K562 (cell line): Measurements from ENCODE around the gene VEGFB. TPM values are rescaled to one million over a fixed set of nuclear protein-coding genes. Genes with fewer than 3 reads are reported as not detected.
A peak's percentile ranks its signal among the peaks of the same experiment; 100 is the strongest.

Experiments
- ATF7 ChIP-seq: fragments of 450-650 bp; IDR thresholded peaks from 2 replicates; pipeline ENCODE4 v1.7.1; 2014; ENCODE audit warnings: mild to moderate bottlenecking, moderate library complexity
- COPS2 ChIP-seq: fragments of 450-650 bp; conservative IDR thresholded peaks from 2 replicates; pipeline ENCODE4 v1.6.1; 2016; ENCODE audit warnings: mild to moderate bottlenecking, moderate library complexity
- HNRNPLL ChIP-seq: fragments of 200-400 bp; formaldehyde crosslinking; IDR thresholded peaks from 2 replicates; pipeline ENCODE4 v1.6.1; 2017; ENCODE audit warnings: low read length, low read depth, mild to moderate bottlenecking; ENCODE audit not compliant: poor library complexity, severe bottlenecking
- MAFF ChIP-seq: IDR thresholded peaks from 2 replicates; pipeline ENCODE4 v1.6.1; 2012; ENCODE audit warnings: low read length, improper control_type of control experiment
- SMAD2 ChIP-seq: fragments of 150-350 bp; IDR thresholded peaks from 2 replicates; pipeline ENCODE4 v1.6.1; 2014; ENCODE audit warnings: low read depth, mild to moderate bottlenecking, low read length
- SPI1 ChIP-seq: IDR thresholded peaks from 2 replicates; pipeline ENCODE4 v1.6.1; 2011; ENCODE audit warnings: low read depth, low read length, control low read depth, borderline replicate concordance
- SRF ChIP-seq, 2 experiments: fragments of 250-450, 450-650 bp in 1 of 2; sonication (Bioruptor Pico) in 1 of 2; sonication (generic) in 1 of 2; formaldehyde crosslinking; IDR thresholded peaks; 2 replicates each; pipeline versions ENCODE4 v1.5.0 to v1.5.1; 2020 to 2022; ENCODE audit warnings: mild to moderate bottlenecking in 1 of 2, missing genetic modification reagents in 1 of 2
- THAP7 ChIP-seq: fragments of 250-450 bp; sonication (Bioruptor Pico); IDR thresholded peaks from 2 replicates; pipeline ENCODE4 v1.5.0; 2021
- TSC22D4 ChIP-seq: fragments of 450-650 bp; IDR thresholded peaks from 2 replicates; pipeline ENCODE4 v1.6.1; 2016; ENCODE audit warnings: missing genetic modification characterization, missing biosample characterization, control low read depth
- ZNF165 ChIP-seq: fragments of 250-450 bp; sonication (Bioruptor Pico); IDR thresholded peaks from 2 replicates; pipeline ENCODE4 v1.4.0; 2020; ENCODE audit warnings: borderline replicate concordance
- ZNF57 ChIP-seq: fragments of 450-650 bp; formaldehyde crosslinking; IDR thresholded peaks from 2 replicates; pipeline ENCODE4 v1.4.0; 2020; ENCODE audit warnings: mild to moderate bottlenecking, moderate library complexity
- ZNF589 ChIP-seq: fragments of 200-800 bp; sonication (Bioruptor generic); IDR thresholded peaks from 2 replicates; pipeline ENCODE4 v1.6.1; 2016; ENCODE audit warnings: low read depth, missing genetic modification characterization, missing compliant biosample characterization
- ZNF695 ChIP-seq: fragments of 450-650 bp; formaldehyde crosslinking; IDR thresholded peaks from 2 replicates; pipeline ENCODE4 v1.4.0; 2020; ENCODE audit warnings: mild to moderate bottlenecking, moderate library complexity
- polyA plus RNA-seq, 8 experiments: library from polyadenylated mRNA; depleted of rRNA in 4 of 8; stranded (reverse) in 5 of 8; unstranded in 3 of 8; fragments of >200 nt; fragmentation: Nextera tagmentation in 2 of 8; fragmentation: Illumina TruSeq in 1 of 8; extraction: Ambion mirVana in 2 of 8; extraction: Trizol in 1 of 8; gene quantifications; 2 replicates each; pipeline versions ENCODE4 v1.2.1 to v1.2.3, GENCODE V29; 2011 to 2014; ENCODE audit warnings: inconsistent platforms in 1 of 8, missing spikeins in 1 of 8
- total RNA-seq, 7 experiments: library from RNA; depleted of rRNA in 6 of 7; stranded (reverse); fragments of >200 nt in 6 of 7; fragmentation: Illumina TruSeq in 2 of 7; extraction: Trizol in 2 of 7; gene quantifications; 2 replicates each; pipeline versions ENCODE4 v1.2.1 to v1.2.3, GENCODE V29; 2011 to 2021; ENCODE audit warnings: low replicate concordance in 1 of 7
- TF ChIP-seq, protein P1 (sequence below): fragments of 200-800 bp; sonication (Bioruptor generic); IDR thresholded peaks from 2 replicates; pipeline ENCODE4 v1.6.1; 2016; ENCODE audit warnings: missing genetic modification characterization, missing compliant biosample characterization
- TF ChIP-seq, protein P2 (sequence below): fragments of 450-650 bp; IDR thresholded peaks from 2 replicates; pipeline ENCODE4 v1.6.1; 2017; ENCODE audit warnings: antibody characterized with exemption, mild to moderate bottlenecking

VEGFB gene
- total and polyA plus RNA-seq, 9 of the 15 experiments (the other 6 are each of a cell fraction or from before 2014, with no cell fraction given) = 11.0 to 83.4 (median 25.7) TPM

- TF ChIP-seq, protein P1, sequence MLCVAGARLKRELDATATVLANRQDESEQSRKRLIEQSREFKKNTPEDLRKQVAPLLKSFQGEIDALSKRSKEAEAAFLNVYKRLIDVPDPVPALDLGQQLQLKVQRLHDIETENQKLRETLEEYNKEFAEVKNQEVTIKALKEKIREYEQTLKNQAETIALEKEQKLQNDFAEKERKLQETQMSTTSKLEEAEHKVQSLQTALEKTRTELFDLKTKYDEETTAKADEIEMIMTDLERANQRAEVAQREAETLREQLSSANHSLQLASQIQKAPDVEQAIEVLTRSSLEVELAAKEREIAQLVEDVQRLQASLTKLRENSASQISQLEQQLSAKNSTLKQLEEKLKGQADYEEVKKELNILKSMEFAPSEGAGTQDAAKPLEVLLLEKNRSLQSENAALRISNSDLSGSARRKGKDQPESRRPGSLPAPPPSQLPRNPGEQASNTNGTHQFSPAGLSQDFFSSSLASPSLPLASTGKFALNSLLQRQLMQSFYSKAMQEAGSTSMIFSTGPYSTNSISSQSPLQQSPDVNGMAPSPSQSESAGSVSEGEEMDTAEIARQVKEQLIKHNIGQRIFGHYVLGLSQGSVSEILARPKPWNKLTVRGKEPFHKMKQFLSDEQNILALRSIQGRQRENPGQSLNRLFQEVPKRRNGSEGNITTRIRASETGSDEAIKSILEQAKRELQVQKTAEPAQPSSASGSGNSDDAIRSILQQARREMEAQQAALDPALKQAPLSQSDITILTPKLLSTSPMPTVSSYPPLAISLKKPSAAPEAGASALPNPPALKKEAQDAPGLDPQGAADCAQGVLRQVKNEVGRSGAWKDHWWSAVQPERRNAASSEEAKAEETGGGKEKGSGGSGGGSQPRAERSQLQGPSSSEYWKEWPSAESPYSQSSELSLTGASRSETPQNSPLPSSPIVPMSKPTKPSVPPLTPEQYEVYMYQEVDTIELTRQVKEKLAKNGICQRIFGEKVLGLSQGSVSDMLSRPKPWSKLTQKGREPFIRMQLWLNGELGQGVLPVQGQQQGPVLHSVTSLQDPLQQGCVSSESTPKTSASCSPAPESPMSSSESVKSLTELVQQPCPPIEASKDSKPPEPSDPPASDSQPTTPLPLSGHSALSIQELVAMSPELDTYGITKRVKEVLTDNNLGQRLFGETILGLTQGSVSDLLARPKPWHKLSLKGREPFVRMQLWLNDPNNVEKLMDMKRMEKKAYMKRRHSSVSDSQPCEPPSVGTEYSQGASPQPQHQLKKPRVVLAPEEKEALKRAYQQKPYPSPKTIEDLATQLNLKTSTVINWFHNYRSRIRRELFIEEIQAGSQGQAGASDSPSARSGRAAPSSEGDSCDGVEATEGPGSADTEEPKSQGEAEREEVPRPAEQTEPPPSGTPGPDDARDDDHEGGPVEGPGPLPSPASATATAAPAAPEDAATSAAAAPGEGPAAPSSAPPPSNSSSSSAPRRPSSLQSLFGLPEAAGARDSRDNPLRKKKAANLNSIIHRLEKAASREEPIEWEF = peak; percentile 80; the same call in 1 of the 2 replicates
- TF ChIP-seq COPS2 (no peak), SRF (CRISPR knock-in tag; IDR thresholded peaks at IDR 0.05) (no peak), SPI1 (peak; percentile 70), ZNF165 (no peak), ZNF57 (no peak), ZNF589 (0 out of 2 replicates have a peak, but pooled peaks have one; percentile 18), MAFF (0 out of 2 replicates have a peak, but pooled peaks have one; percentile 13), TSC22D4 (tag) (no peak), THAP7 (CRISPR knock-in tag) (no peak), ZNF695 (CRISPR knock-in tag) (no peak), HNRNPLL (no peak), SMAD2 (no peak), ATF7 (no peak)
- TF ChIP-seq, protein P2, sequence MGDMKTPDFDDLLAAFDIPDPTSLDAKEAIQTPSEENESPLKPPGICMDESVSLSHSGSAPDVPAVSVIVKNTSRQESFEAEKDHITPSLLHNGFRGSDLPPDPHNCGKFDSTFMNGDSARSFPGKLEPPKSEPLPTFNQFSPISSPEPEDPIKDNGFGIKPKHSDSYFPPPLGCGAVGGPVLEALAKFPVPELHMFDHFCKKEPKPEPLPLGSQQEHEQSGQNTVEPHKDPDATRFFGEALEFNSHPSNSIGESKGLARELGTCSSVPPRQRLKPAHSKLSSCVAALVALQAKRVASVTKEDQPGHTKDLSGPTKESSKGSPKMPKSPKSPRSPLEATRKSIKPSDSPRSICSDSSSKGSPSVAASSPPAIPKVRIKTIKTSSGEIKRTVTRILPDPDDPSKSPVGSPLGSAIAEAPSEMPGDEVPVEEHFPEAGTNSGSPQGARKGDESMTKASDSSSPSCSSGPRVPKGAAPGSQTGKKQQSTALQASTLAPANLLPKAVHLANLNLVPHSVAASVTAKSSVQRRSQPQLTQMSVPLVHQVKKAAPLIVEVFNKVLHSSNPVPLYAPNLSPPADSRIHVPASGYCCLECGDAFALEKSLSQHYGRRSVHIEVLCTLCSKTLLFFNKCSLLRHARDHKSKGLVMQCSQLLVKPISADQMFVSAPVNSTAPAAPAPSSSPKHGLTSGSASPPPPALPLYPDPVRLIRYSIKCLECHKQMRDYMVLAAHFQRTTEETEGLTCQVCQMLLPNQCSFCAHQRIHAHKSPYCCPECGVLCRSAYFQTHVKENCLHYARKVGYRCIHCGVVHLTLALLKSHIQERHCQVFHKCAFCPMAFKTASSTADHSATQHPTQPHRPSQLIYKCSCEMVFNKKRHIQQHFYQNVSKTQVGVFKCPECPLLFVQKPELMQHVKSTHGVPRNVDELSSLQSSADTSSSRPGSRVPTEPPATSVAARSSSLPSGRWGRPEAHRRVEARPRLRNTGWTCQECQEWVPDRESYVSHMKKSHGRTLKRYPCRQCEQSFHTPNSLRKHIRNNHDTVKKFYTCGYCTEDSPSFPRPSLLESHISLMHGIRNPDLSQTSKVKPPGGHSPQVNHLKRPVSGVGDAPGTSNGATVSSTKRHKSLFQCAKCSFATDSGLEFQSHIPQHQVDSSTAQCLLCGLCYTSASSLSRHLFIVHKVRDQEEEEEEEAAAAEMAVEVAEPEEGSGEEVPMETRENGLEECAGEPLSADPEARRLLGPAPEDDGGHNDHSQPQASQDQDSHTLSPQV = peak; percentile 53; the same call in 1 of the 2 replicates
Measured at GRCh38 chr11:64239662-64240434, 5.5 kb downstream of the VEGFB start (continued).
